Endothelial cell of umbilical vein (primary cell): ENCODE measurements around the gene PNPLA7. TPM values are rescaled to one million over a fixed set of nuclear protein-coding genes. Genes with fewer than 3 reads are reported as not detected.

ENCODE experiments used
- BruUV-seq: library from RNA; stranded (reverse); fragments of 400-500 nt; replicated peaks from 2 replicates; lab custom pipeline; 2021; lab: Mats Ljungman, UMichigan
- CTCF ChIA-PET: fragments of 300-600, 350-600 bp; sonication (Branson Sonifier 250); formaldehyde crosslinking; loops from one replicate; lab custom pipeline; 2021; ENCODE audit warnings: antibody characterized with exemption, inconsistent platforms; lab: Charles Lee
- POLR2A ChIA-PET: fragments of 300-600, 350-600 bp; sonication (Branson Sonifier 250); formaldehyde crosslinking; loops from one replicate; lab custom pipeline; 2021; ENCODE audit warnings: antibody characterized with exemption, inconsistent platforms; lab: Charles Lee
- DNase-seq: peaks from one replicate; pipeline ENCODE4 v3.0.0-alpha.2; 2011; ENCODE audit warnings: low read depth, low spot score
- FAIRE-seq: peaks from 2 replicates; lab custom pipeline; 2011; peaks lifted over from hg19 to GRCh38; lab: Jason Lieb, UNC
- H2AFZ ChIP-seq: 2 replicates; pipeline ENCODE4 v1.6.0; 2012; ENCODE audit warnings: low read depth, low read length, control low read depth, inconsistent platforms
- H3K27ac ChIP-seq: 2 replicates; pipeline ENCODE4 v1.5.1; 2011; ENCODE audit warnings: low read depth, mild to moderate bottlenecking, control low read depth, low read length, moderate library complexity; ENCODE audit not compliant: insufficient read depth
- H3K27me3 ChIP-seq, 2 experiments: 2 replicates each; pipeline versions ENCODE4 v1.6.0 to v1.6.1; 2011; ENCODE audit warnings: low read length in 2 of 2, mixed read lengths in 1 of 2; ENCODE audit not compliant: control insufficient read depth in 2 of 2, insufficient read depth in 2 of 2
- H3K36me3 ChIP-seq, 2 experiments: 2 replicates in 1 of 2; 3 replicates in 1 of 2; pipeline ENCODE4 v1.5.1; 2011; ENCODE audit warnings: low read length in 2 of 2, mild to moderate bottlenecking in 1 of 2, moderate library complexity in 1 of 2; ENCODE audit not compliant: control insufficient read depth in 2 of 2, insufficient read depth in 2 of 2; ENCODE audit errors: extremely low read depth in 1 of 2
- H3K4me1 ChIP-seq: 3 replicates; pipeline ENCODE4 v1.5.1; 2011; ENCODE audit warnings: mild to moderate bottlenecking, low read length; ENCODE audit not compliant: control insufficient read depth, insufficient read depth; ENCODE audit errors: extremely low read depth
- H3K4me2 ChIP-seq: 2 replicates; pipeline ENCODE4 v1.6.1; 2011; ENCODE audit warnings: low read length, control low read depth, mixed read lengths; ENCODE audit not compliant: insufficient read depth
- H3K4me3 ChIP-seq, 3 experiments: fragments of 200-600 bp in 1 of 3; sonication (generic), shearing (Covaris generic) in 1 of 3; replicated peaks in 1 of 3; 2 replicates each; pipeline ENCODE4 v1.5.1; 2011 to 2016; ENCODE audit warnings: control low read depth in 3 of 3, low read length in 3 of 3, mild to moderate bottlenecking in 2 of 3, inconsistent platforms in 1 of 3, low read depth in 1 of 3, moderate library complexity in 1 of 3; ENCODE audit not compliant: insufficient read depth in 1 of 3
- H3K79me2 ChIP-seq: 2 replicates; pipeline ENCODE4 v1.6.0; 2012; ENCODE audit warnings: low read length, inconsistent platforms; ENCODE audit not compliant: control insufficient read depth, insufficient read depth
- H3K9ac ChIP-seq: replicated peaks from 2 replicates; pipeline ENCODE3; 2011; ENCODE audit warnings: low read length, control low read depth; ENCODE audit not compliant: insufficient read depth; ENCODE audit errors: extremely low read depth
- H3K9me1 ChIP-seq: replicated peaks from 3 replicates; pipeline ENCODE4 v1.6.0; 2011; ENCODE audit warnings: mild to moderate bottlenecking, low read length; ENCODE audit not compliant: control insufficient read depth, insufficient read depth; ENCODE audit errors: extremely low read depth
- H3K9me3 ChIP-seq: replicated peaks from 2 replicates; pipeline ENCODE4 v1.5.1; 2012; ENCODE audit warnings: low read length, inconsistent platforms; ENCODE audit not compliant: control insufficient read depth, insufficient read depth
- H4K20me1 ChIP-seq: replicated peaks from 2 replicates; pipeline ENCODE3; 2011; ENCODE audit warnings: mild to moderate bottlenecking, low read length; ENCODE audit not compliant: control insufficient read depth, insufficient read depth; ENCODE audit errors: extremely low read depth
- EZH2 ChIP-seq: IDR thresholded peaks from 2 replicates; pipeline ENCODE4 v1.6.1; 2012; ENCODE audit warnings: borderline replicate concordance, low read depth, mild to moderate bottlenecking, moderate library complexity, low read length, inconsistent platforms; ENCODE audit not compliant: severe bottlenecking
- FOS ChIP-seq: IDR thresholded peaks from 2 replicates; pipeline ENCODE4 v1.6.1; 2011; ENCODE audit warnings: mild to moderate bottlenecking, low read length, moderate library complexity, borderline replicate concordance; ENCODE audit not compliant: insufficient read depth
- GATA2 ChIP-seq: IDR thresholded peaks from 2 replicates; pipeline ENCODE4 v1.7.0; 2011; ENCODE audit warnings: low read depth, mild to moderate bottlenecking, moderate library complexity, mixed read lengths, low read length; ENCODE audit not compliant: insufficient read length, insufficient read depth
- JUN ChIP-seq: IDR thresholded peaks from 2 replicates; pipeline ENCODE4 v1.6.1; 2011; ENCODE audit warnings: borderline replicate concordance, low read depth; ENCODE audit not compliant: insufficient read length, insufficient read depth
- MYC ChIP-seq: IDR thresholded peaks from one replicate; pipeline ENCODE4 v1.6.1; 2011; ENCODE audit warnings: mild to moderate bottlenecking, low read depth, low read length
- POLR2A ChIP-seq: IDR thresholded peaks from 2 replicates; pipeline ENCODE4 v1.6.1; 2012; ENCODE audit warnings: low read depth, mild to moderate bottlenecking, control low read depth, low read length
- POLR2AphosphoS5 ChIP-seq: IDR thresholded peaks from 2 replicates; pipeline ENCODE4 v1.6.1; 2012; ENCODE audit warnings: low read depth, mild to moderate bottlenecking, control low read depth, low read length, moderate library complexity; ENCODE audit not compliant: insufficient read depth
- dilution Hi-C: fragments of 300-500 bp; cut with MboI; formaldehyde crosslinking; loops from one replicate; pipeline ENCODE4 v1.15.0; 2019; ENCODE audit warnings: low sequenced_read_pairs; ENCODE audit not compliant: extremely low pct_ligation_motif_present
- intact Hi-C: fragments of 100-400 bp; cut with micrococcal nuclease; formaldehyde crosslinking; loops from one replicate; pipeline ENCODE4 v1.10.0; 2022
- polyA plus RNA-seq, 4 experiments: library from polyadenylated mRNA; depleted of rRNA in 3 of 4; stranded (reverse) in 3 of 4; unstranded in 1 of 4; fragments of >200 nt; gene quantifications; 2 replicates each; pipeline versions ENCODE4 v1.2.1 to v1.2.3, GENCODE V29; 2011 to 2012; ENCODE audit warnings: missing spikeins in 1 of 4
- total RNA-seq: library from RNA; stranded (reverse); gene quantifications from 2 replicates; pipeline ENCODE4 v1.2.3, GENCODE V29; 2021
- TF ChIP-seq, protein P1 (sequence below), 2 donors: IDR thresholded peaks; 1 replicate in 1 of 2; 2 replicates in 1 of 2; pipeline ENCODE4 v1.5.1; 2011; ENCODE audit warnings: low read length in 2 of 2, mild to moderate bottlenecking in 2 of 2, moderate library complexity in 2 of 2, control low read depth in 1 of 2, inconsistent platforms in 1 of 2, low read depth in 1 of 2; ENCODE audit not compliant: insufficient read depth in 1 of 2; ENCODE audit errors: extremely low read depth in 1 of 2
- TF ChIP-seq, protein P2 (sequence below): IDR thresholded peaks from 2 replicates; pipeline ENCODE4 v1.6.1; 2011; ENCODE audit not compliant: insufficient read depth, insufficient read length

The PNPLA7 gene
- total and polyA plus RNA-seq, 2 donors (not counting 3 experiments of a cell fraction or from before 2014, with no cell fraction given) = 1.0 to 1.9 TPM

DNA sequence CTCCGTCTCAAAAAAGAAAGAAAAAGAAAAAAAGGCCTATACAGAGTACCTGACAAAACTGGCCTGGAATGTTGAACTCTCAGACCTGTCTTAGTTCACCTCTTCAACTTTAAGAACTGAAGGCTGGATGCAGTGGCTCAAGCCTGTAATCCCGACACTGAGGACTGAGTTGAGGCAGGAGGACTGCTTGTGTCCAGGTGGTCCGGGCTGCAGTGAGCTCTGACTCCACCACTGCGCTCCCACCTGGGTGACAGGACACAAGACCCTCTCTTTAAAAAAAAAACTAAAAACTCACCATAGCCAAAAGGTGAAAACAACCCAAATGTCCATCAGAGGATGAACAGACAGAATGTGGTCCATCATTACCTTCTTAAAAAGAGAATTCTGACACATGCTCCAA is 7.9 kb upstream of the PNPLA7 start:
- FAIRE-seq (no peak), DNase-seq (no peak)
- Histone ChIP-seq H3K4me3 (no peak overlapping the region), H3K36me3 (peaks cover 10 to 20% of the 10 kb centered on the region in 2 experiments), H2AFZ (no peak overlapping the region), H3K9me1 (no peaks in the 10 kb centered on the region), H3K27me3 (no peaks in the 10 kb centered on the region), H3K9me3 (no peaks in the 10 kb centered on the region), H3K9ac (no peak overlapping the region), H4K20me1 (no peaks in the 10 kb centered on the region), H3K4me1 (no peaks in the 10 kb centered on the region), H3K4me2 (no peak overlapping the region), H3K79me2 (peaks cover 4% of the 10 kb centered on the region), H3K27ac (no peak overlapping the region)
- no TSS peak for BruUV-seq
- intact Hi-C loops (no loop called here), dilution Hi-C loops (no loop called here)
- POLR2A ChIA-PET = no interaction called here
- CTCF ChIA-PET = no interaction called here
- TF ChIP-seq POLR2AphosphoS5 (no peak), MYC (no peak), GATA2 (no peak)

DNA sequence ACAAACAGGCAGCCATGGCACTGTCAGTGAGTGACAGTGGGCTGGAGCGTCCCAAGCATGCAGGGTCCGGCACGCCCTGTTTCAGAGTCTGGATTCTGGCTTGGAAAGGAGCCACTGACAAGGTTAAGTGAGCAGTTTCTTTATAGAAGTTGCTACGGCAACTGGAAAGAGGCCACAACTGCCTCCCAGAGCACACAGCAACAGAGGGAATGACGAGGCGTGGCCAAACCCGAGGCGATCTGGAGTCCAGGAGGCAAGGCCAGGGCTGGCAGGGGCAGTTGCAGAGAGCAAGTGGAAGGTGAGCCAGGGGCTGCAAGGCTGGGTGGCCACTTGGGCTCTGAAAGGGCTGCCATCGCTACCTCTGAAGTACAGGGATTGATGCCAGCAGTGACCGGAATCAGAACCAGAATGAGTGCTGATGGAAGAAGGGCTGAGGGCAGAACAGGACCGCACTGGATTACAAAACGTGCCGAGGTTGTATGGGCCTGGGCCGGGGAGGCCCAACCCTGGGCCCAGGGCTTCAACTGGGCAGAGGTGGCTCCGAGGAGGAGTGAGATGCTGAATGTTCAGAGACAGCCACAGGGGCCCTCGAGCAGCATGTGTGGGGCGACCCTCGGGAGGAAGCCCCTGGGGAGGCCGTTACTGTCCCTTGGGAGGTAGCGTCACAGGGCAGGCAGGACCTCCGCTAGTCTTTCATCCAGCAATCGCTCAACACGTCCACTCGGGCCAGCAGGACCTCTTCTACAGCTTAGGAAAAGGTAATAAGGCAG is 6.1 kb upstream of the PNPLA7 start:
- ChIA-PET POLR2A (no interaction called here), CTCF (no interaction called here)
- intact Hi-C loops (no loop called here), dilution Hi-C loops (no loop called here)
- Histone ChIP-seq H3K4me3 (no peak overlapping the region), H3K36me3 (peaks cover 10 to 18% of the 10 kb centered on the region in 2 experiments), H3K4me2 (no peak overlapping the region), H4K20me1 (no peaks in the 10 kb centered on the region), H3K79me2 (peaks cover 10% of the 10 kb centered on the region), H3K9me3 (no peaks in the 10 kb centered on the region), H3K4me1 (peaks cover 7% of the 10 kb centered on the region), H3K9me1 (no peaks in the 10 kb centered on the region), H3K9ac (no peak overlapping the region), H2AFZ (no peak overlapping the region), H3K27me3 (no peaks in the 10 kb centered on the region), H3K27ac (no peak overlapping the region)
- DNase-seq = no peak
- no TSS peak for BruUV-seq
- TF ChIP-seq FOS = no peak
- TF ChIP-seq POLR2AphosphoS5 = no peak
- TF ChIP-seq POLR2A = no peak
- TF ChIP-seq, protein P1, sequence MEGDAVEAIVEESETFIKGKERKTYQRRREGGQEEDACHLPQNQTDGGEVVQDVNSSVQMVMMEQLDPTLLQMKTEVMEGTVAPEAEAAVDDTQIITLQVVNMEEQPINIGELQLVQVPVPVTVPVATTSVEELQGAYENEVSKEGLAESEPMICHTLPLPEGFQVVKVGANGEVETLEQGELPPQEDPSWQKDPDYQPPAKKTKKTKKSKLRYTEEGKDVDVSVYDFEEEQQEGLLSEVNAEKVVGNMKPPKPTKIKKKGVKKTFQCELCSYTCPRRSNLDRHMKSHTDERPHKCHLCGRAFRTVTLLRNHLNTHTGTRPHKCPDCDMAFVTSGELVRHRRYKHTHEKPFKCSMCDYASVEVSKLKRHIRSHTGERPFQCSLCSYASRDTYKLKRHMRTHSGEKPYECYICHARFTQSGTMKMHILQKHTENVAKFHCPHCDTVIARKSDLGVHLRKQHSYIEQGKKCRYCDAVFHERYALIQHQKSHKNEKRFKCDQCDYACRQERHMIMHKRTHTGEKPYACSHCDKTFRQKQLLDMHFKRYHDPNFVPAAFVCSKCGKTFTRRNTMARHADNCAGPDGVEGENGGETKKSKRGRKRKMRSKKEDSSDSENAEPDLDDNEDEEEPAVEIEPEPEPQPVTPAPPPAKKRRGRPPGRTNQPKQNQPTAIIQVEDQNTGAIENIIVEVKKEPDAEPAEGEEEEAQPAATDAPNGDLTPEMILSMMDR (IDR thresholded peaks at IDR 0.05; ENCODE audit: extremely low read depth in 1 of 2, insufficient read depth in 1 of 2, low read depth in 1 of 2, low read length in 2 of 2) = no peak
- no peak for TF ChIP-seq GATA2
- no peak for TF ChIP-seq EZH2
- TF ChIP-seq, protein P2, sequence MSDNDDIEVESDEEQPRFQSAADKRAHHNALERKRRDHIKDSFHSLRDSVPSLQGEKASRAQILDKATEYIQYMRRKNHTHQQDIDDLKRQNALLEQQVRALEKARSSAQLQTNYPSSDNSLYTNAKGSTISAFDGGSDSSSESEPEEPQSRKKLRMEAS = no peak
- TF ChIP-seq JUN = no peak
- TF ChIP-seq MYC = no peak
- no peak for FAIRE-seq
